ENCODE results near the gene FOXE1.
A peak's percentile ranks its signal among the peaks of the same experiment; 100 is the strongest.

Gene FOXE1
- long read RNA-seq = 0 reads

- DNase-seq (ENCODE audit: low read depth in 1 of 2, low spot score in 1 of 2) = no peak
- Histone ChIP-seq H3K27ac (replicated peaks) (no peak within 1 kb of the TSS), H3K4me3 (replicated peaks; ENCODE audit: insufficient read depth, low read length) (peak within 1 kb of the TSS; percentile 46), H3K27me3 (ENCODE audit: insufficient read depth, poor library complexity, severe bottlenecking) (peaks cover 86% of the 10 kb centered on the region)
- TF ChIP-seq SPI1 (IDR thresholded peaks at IDR 0.05; ENCODE audit: borderline replicate concordance, low read depth) (no peak), POLR2AphosphoS5 (IDR thresholded peaks at IDR 0.05; ENCODE audit: low read depth) (no peak), GABPA (IDR thresholded peaks at IDR 0.05; ENCODE audit: low read depth) (no peak), CTCF (IDR thresholded peaks at IDR 0.05; ENCODE audit: insufficient read depth, low read length) (no peak), REST (IDR thresholded peaks at IDR 0.05; ENCODE audit: insufficient replicate concordance, low read depth) (no peak)
These were observed at the start of gene FOXE1 for GRCh38 chr9:97853056-97853843. Gene FOXE1, plus strand, starts transcription at chr9:97853226. Its CDS starts 689 bp downstream, at chr9:97853915.

GRCh38 chr9:97804059-97804365 is 49.0 kb upstream of the FOXE1 start:
- no peak for TF ChIP-seq CTCF (IDR thresholded peaks at IDR 0.05; ENCODE audit: insufficient read depth, low read length)
- no peak for TF ChIP-seq REST (IDR thresholded peaks at IDR 0.05; ENCODE audit: insufficient replicate concordance, low read depth)
- no peak for TF ChIP-seq GABPA (IDR thresholded peaks at IDR 0.05; ENCODE audit: low read depth)
- no peak for TF ChIP-seq SPI1 (IDR thresholded peaks at IDR 0.05; ENCODE audit: borderline replicate concordance, low read depth)
- TF ChIP-seq POLR2AphosphoS5 (IDR thresholded peaks at IDR 0.05; ENCODE audit: low read depth) = no peak
- no peak for DNase-seq (ENCODE audit: low read depth in 1 of 2, low spot score in 1 of 2)
- no peak overlapping the region for H3K27ac ChIP-seq (replicated peaks)
- no peaks in the 10 kb centered on the region for H3K27me3 ChIP-seq (ENCODE audit: insufficient read depth, poor library complexity, severe bottlenecking)
- peak overlapping the region; percentile 39; the same call in 1 of the 2 replicates for H3K4me3 ChIP-seq (replicated peaks; ENCODE audit: insufficient read depth, low read length)

GRCh38 chr9:97806721-97807120 is 46.3 kb upstream of the FOXE1 start:
- TF ChIP-seq REST (IDR thresholded peaks at IDR 0.05; ENCODE audit: insufficient replicate concordance, low read depth) (no peak), GABPA (IDR thresholded peaks at IDR 0.05; ENCODE audit: low read depth) (no peak), SPI1 (IDR thresholded peaks at IDR 0.05; ENCODE audit: borderline replicate concordance, low read depth) (no peak), CTCF (IDR thresholded peaks at IDR 0.05; ENCODE audit: insufficient read depth, low read length) (no peak), POLR2AphosphoS5 (IDR thresholded peaks at IDR 0.05; ENCODE audit: low read depth) (no peak)
- no peak overlapping the region for H3K4me3 ChIP-seq (replicated peaks; ENCODE audit: insufficient read depth, low read length)
- no peak overlapping the region for H3K27ac ChIP-seq (replicated peaks)
- no peak for DNase-seq (ENCODE audit: low read depth in 1 of 2, low spot score in 1 of 2)
- no peaks in the 10 kb centered on the region for H3K27me3 ChIP-seq (ENCODE audit: insufficient read depth, poor library complexity, severe bottlenecking)
